HG03064 (cell line): ENCODE results near the gene PRDM4.

Experiments
- ATAC-seq: cut with Tn5 transposase; IDR thresholded peaks from one replicate; pipeline ENCODE4 v1.9.1; 2021; ENCODE audit warnings: low read depth; ENCODE audit not compliant: unreplicated experiment

The PRDM4 gene

GRCh38 chr12:107760809-107761501 is at the start of gene PRDM4:
PRDM4 (minus strand) TSS chr12:107761137; CDS start chr12:107760515, 622 bp downstream.
- peak; percentile 89 for ATAC-seq

GRCh38 chr12:107807471-107808150 is 46.7 kb upstream of the PRDM4 start:
- ATAC-seq: no peak

GRCh38 chr12:107805488-107806180 is 44.7 kb upstream of the PRDM4 start:
- no peak for ATAC-seq

GRCh38 chr12:107803092-107803491 is 42.2 kb upstream of the PRDM4 start:
- ATAC-seq: no peak

- no peak for ATAC-seq
These were observed 40.2 kb upstream of the PRDM4 start for GRCh38 chr12:107801150-107801549.

GRCh38 chr12:107798580-107798979 is 37.6 kb upstream of the PRDM4 start:
- no peak for ATAC-seq

GRCh38 chr12:107794451-107794850 is 33.5 kb upstream of the PRDM4 start:
- no peak for ATAC-seq

GRCh38 chr12:107791465-107792089 is 30.6 kb upstream of the PRDM4 start:
- ATAC-seq: no peak

GRCh38 chr12:107788690-107789458 is 27.9 kb upstream of the PRDM4 start:
- ATAC-seq: no peak

- ATAC-seq: no peak
These were observed 27.3 kb upstream of the PRDM4 start for GRCh38 chr12:107788281-107788680.

GRCh38 chr12:107783406-107784376 is 22.8 kb upstream of the PRDM4 start:
- ATAC-seq: peak; percentile 71

GRCh38 chr12:107782067-107782466 is 21.1 kb upstream of the PRDM4 start:
- no peak for ATAC-seq

- no peak for ATAC-seq
These were observed 19.4 kb upstream of the PRDM4 start for GRCh38 chr12:107780298-107780697.

- ATAC-seq: peak; percentile 59
These were observed 18.3 kb upstream of the PRDM4 start for GRCh38 chr12:107779077-107779831.

- no peak for ATAC-seq
These were observed 17.6 kb upstream of the PRDM4 start for GRCh38 chr12:107778383-107779025.

- ATAC-seq: no peak
These were observed 15.2 kb upstream of the PRDM4 start for GRCh38 chr12:107776171-107776570.

- ATAC-seq: no peak
These were observed 14.3 kb upstream of the PRDM4 start for GRCh38 chr12:107775093-107775721.
